GM12878 (cell line): ENCODE data around the gene AGAP1. TPM values are rescaled to one million over a fixed set of nuclear protein-coding genes. Genes with fewer than 3 reads are reported as not detected.

ENCODE experiments used
- ATAC-seq: fragments of 200-7000 bp; cut with Tn5 transposase; 3 replicates; pipeline ENCODE4 v1.9.1; 2020; ENCODE audit warnings: mild to moderate bottlenecking, moderate library complexity
- BruUV-seq: library from RNA; stranded (reverse); fragments of 400-500 nt; replicated peaks from 2 replicates; lab custom pipeline; 2021; lab: Mats Ljungman, UMichigan
- CTCF ChIA-PET: fragments of 300-600 bp; sonication (Branson Sonifier 250); formaldehyde crosslinking; extraction: SDS; loops from one replicate; lab custom pipeline; 2021; ENCODE audit warnings: inconsistent platforms; lab: Yijun Ruan, JAX
- POLR2A ChIA-PET: fragments of 350-600 bp; formaldehyde crosslinking; extraction: SDS; loops from one replicate; lab custom pipeline; 2021; ENCODE audit warnings: inconsistent platforms; lab: Charles Lee
- RAD21 ChIA-PET: fragments of 300-600 bp; sonication (Branson Sonifier 250); formaldehyde crosslinking; loops from one replicate; lab custom pipeline; 2023; ENCODE audit warnings: antibody characterized with exemption; ENCODE audit not compliant: unreplicated experiment; lab: Charles Lee
- SMC1A ChIA-PET: fragments of 300-600 bp; sonication (Branson Sonifier 250); formaldehyde crosslinking; loops from one replicate; lab custom pipeline; 2023; ENCODE audit not compliant: unreplicated experiment, uncharacterized antibody; lab: Charles Lee
- DNase-seq: peaks from one replicate; pipeline ENCODE4 v3.0.0-alpha.2; 2011; ENCODE audit warnings: low read depth, low spot score
- FAIRE-seq: peaks from 3 replicates; lab custom pipeline; 2011; peaks lifted over from hg19 to GRCh38; lab: Jason Lieb, UNC
- H2AFZ ChIP-seq: 2 replicates; pipeline ENCODE4 v1.6.0; 2011; ENCODE audit warnings: low read depth, low read length, control low read depth; ENCODE audit not compliant: control insufficient read depth
- H3K27ac ChIP-seq: 2 replicates; pipeline ENCODE4 v1.5.1; 2011; ENCODE audit warnings: control low read depth; ENCODE audit not compliant: control insufficient read depth, insufficient read depth
- H3K27me3 ChIP-seq, 2 experiments: replicated peaks in 1 of 2; 2 replicates each; pipeline versions ENCODE4 v1.6.0 to v1.6.1; 2011; ENCODE audit warnings: low read length in 1 of 2; ENCODE audit not compliant: control insufficient read depth in 2 of 2, insufficient read depth in 2 of 2
- H3K36me3 ChIP-seq, 2 experiments: 2 replicates each; pipeline ENCODE4 v1.5.1; 2011; ENCODE audit warnings: low read length in 1 of 2; ENCODE audit not compliant: control insufficient read depth in 2 of 2, insufficient read depth in 2 of 2
- H3K4me1 ChIP-seq: 2 replicates; pipeline ENCODE4 v1.6.1; 2011; ENCODE audit warnings: mild to moderate bottlenecking, low read length, moderate library complexity, mixed read lengths; ENCODE audit not compliant: control insufficient read depth, insufficient read depth
- H3K4me2 ChIP-seq: 2 replicates; pipeline ENCODE4 v1.6.0; 2011; ENCODE audit warnings: control low read depth; ENCODE audit not compliant: control insufficient read depth, insufficient read depth
- H3K4me3 ChIP-seq: fragments of 200-600 bp; sonication (generic); 2 replicates; pipeline ENCODE4 v1.5.1; 2016
- H3K79me2 ChIP-seq: 2 replicates; pipeline ENCODE4 v1.6.0; 2011; ENCODE audit warnings: low read length; ENCODE audit not compliant: control insufficient read depth, insufficient read depth
- H3K9ac ChIP-seq: 2 replicates; pipeline ENCODE4 v1.8.0; 2011; ENCODE audit warnings: low read length, control low read depth, mixed read lengths; ENCODE audit not compliant: control insufficient read depth, insufficient read depth
- H3K9me3 ChIP-seq: replicated peaks from 3 replicates; pipeline ENCODE4 v1.5.1; 2011; ENCODE audit warnings: mild to moderate bottlenecking, low read length; ENCODE audit not compliant: control insufficient read depth, insufficient read depth
- H4K20me1 ChIP-seq: 2 replicates; pipeline ENCODE4 v1.6.0; 2011; ENCODE audit not compliant: control insufficient read depth, insufficient read depth
- NRF1 ChIP-seq: conservative IDR thresholded peaks from 2 replicates; pipeline ENCODE4 v1.6.1; 2011; ENCODE audit warnings: mild to moderate bottlenecking, low read depth, low read length, improper control_type of control experiment
- WGBS: methylation state at CpG from one replicate; pipeline ENCODE4 v1.1.6; 2016; ENCODE audit warnings: low lambda C conversion rate; ENCODE audit not compliant: insufficient replicate concordance, insufficient coverage; ENCODE audit errors: missing lambda C conversion rate; 5-methylcytosine and 5-hydroxymethylcytosine counted together
- in situ Hi-C: fragments of 300-500 bp; cut with MboI; formaldehyde crosslinking; loops from 9 replicates; pipeline ENCODE4 v1.14.3; 2018; ENCODE audit warnings: mixed read lengths
- intact Hi-C: fragments of 100-400 bp; cut with micrococcal nuclease; formaldehyde crosslinking; loops from one replicate; pipeline ENCODE4 v1.14.2; 2022; ENCODE audit not compliant: unreplicated experiment
- polyA plus RNA-seq, 11 experiments: library from polyadenylated mRNA; depleted of rRNA in 4 of 11; unstranded in 6 of 11; stranded (reverse) in 5 of 11; fragments of >200 nt; fragmentation: Nextera tagmentation in 4 of 11; fragmentation: Illumina TruSeq in 1 of 11; extraction: Ambion mirVana in 4 of 11; extraction: Trizol in 1 of 11; gene quantifications; 1 replicate in 1 of 11; 2 replicates in 10 of 11; pipeline versions ENCODE4 v1.2.1 to v1.2.3, GENCODE V29; 2011 to 2016; ENCODE audit warnings: inconsistent platforms in 2 of 11, missing spikeins in 2 of 11, low read depth in 1 of 11
- total RNA-seq, 4 experiments: library from RNA; depleted of rRNA in 3 of 4; stranded (reverse); fragments of >200 nt in 3 of 4; fragmentation: Illumina TruSeq in 1 of 4; extraction: Trizol in 1 of 4; gene quantifications; 2 replicates each; pipeline versions ENCODE4 v1.2.1 to v1.2.3, GENCODE V29; 2013 to 2021
- TF ChIP-seq, protein P1 (sequence below): fragments of 450-650 bp; IDR thresholded peaks from 2 replicates; pipeline ENCODE4 v1.6.1; 2017; ENCODE audit warnings: antibody characterized with exemption, mild to moderate bottlenecking, moderate library complexity

The AGAP1 gene
- total and polyA plus RNA-seq, 10 of the 15 experiments (the other 5 are each of a cell fraction or from before 2014, with no cell fraction given), result 0.05 to 0.15 (median 0.06) TPM; not detected in 7

DNA sequence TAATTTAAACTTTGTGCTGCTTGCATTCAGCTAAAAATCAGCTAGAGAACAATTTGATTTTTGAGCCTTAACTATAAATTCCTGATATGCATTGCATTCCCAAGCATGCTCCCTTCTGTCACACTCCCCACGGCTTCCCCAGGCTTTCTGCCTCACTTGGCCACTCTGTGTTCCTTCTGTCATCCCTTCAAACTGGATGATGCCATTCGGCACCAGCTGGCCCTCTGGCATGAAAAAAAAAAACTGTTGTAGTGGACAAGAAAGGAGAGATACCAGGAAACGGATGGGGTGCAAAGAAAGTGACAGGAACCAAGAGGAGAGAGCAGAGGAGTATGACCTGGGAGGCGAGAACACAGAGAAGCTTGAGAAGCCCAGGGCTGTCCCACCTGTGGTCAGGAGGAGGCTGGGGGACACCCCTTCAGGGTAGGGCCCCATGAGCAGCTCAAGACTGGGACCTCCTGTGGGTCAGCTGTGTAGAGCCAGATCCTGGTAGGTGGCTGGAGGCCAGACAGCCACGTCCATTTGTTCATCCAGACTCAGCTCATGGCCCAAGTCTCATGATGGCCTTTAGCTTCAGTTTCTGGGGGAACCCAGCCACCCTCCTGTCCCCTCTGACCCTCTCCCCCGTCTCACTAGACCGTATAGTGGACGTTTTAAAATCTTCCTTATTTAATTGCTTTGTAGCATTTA lies 462.6 kb downstream of the AGAP1 start (continued):
- no peak for TF ChIP-seq NRF1
- TF ChIP-seq, all 136 proteins: peak for 0

- intact Hi-C loops (no loop called here), in situ Hi-C loops (no loop called here)
- H2AFZ ChIP-seq, result no peak overlapping the region
- H3K4me3 ChIP-seq, result no peak overlapping the region
- no peak overlapping the region for H3K27ac ChIP-seq
- TF ChIP-seq, protein P1, sequence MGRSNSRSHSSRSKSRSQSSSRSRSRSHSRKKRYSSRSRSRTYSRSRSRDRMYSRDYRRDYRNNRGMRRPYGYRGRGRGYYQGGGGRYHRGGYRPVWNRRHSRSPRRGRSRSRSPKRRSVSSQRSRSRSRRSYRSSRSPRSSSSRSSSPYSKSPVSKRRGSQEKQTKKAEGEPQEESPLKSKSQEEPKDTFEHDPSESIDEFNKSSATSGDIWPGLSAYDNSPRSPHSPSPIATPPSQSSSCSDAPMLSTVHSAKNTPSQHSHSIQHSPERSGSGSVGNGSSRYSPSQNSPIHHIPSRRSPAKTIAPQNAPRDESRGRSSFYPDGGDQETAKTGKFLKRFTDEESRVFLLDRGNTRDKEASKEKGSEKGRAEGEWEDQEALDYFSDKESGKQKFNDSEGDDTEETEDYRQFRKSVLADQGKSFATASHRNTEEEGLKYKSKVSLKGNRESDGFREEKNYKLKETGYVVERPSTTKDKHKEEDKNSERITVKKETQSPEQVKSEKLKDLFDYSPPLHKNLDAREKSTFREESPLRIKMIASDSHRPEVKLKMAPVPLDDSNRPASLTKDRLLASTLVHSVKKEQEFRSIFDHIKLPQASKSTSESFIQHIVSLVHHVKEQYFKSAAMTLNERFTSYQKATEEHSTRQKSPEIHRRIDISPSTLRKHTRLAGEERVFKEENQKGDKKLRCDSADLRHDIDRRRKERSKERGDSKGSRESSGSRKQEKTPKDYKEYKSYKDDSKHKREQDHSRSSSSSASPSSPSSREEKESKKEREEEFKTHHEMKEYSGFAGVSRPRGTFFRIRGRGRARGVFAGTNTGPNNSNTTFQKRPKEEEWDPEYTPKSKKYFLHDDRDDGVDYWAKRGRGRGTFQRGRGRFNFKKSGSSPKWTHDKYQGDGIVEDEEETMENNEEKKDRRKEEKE, result no peak
- H3K9me3 ChIP-seq, result no peaks in the 10 kb centered on the region
- no peak for FAIRE-seq
- ChIA-PET CTCF (no interaction called here), SMC1A (no interaction called here), RAD21 (no interaction called here), POLR2A (no interaction called here)
- no TSS peak for BruUV-seq
- H4K20me1 ChIP-seq, result no peaks in the 10 kb centered on the region
- no peak for DNase-seq
- no peaks in the 10 kb centered on the region for H3K4me1 ChIP-seq
- no peak for ATAC-seq
- no peaks in the 10 kb centered on the region for H3K36me3 ChIP-seq
- no peak overlapping the region for H3K4me2 ChIP-seq
- no peak overlapping the region for H3K9ac ChIP-seq
- no peaks in the 10 kb centered on the region; a peak in 2 of 4 replicates for H3K27me3 ChIP-seq
- H3K79me2 ChIP-seq, result no peaks in the 10 kb centered on the region
- WGBS, result 34% methylated on average over 9 of the region's 9 CpGs
Observed at GRCh38 chr2:235957251-235957650, 463.4 kb downstream of the AGAP1 start.
